Measurements from ENCODE around the gene KDR.
A peak's percentile ranks its signal among the peaks of the same experiment; 100 is the strongest.

The KDR gene

GRCh38 chr4:55125763-55126541 is 557 bp upstream of the KDR start:
- Histone ChIP-seq H3K4me2 (peak overlapping the region in 4 of 11 experiments; percentile 8 to 26 (median 22); a peak in 2 of 22 replicates), H3K9ac (no peak overlapping the region)

DNA sequence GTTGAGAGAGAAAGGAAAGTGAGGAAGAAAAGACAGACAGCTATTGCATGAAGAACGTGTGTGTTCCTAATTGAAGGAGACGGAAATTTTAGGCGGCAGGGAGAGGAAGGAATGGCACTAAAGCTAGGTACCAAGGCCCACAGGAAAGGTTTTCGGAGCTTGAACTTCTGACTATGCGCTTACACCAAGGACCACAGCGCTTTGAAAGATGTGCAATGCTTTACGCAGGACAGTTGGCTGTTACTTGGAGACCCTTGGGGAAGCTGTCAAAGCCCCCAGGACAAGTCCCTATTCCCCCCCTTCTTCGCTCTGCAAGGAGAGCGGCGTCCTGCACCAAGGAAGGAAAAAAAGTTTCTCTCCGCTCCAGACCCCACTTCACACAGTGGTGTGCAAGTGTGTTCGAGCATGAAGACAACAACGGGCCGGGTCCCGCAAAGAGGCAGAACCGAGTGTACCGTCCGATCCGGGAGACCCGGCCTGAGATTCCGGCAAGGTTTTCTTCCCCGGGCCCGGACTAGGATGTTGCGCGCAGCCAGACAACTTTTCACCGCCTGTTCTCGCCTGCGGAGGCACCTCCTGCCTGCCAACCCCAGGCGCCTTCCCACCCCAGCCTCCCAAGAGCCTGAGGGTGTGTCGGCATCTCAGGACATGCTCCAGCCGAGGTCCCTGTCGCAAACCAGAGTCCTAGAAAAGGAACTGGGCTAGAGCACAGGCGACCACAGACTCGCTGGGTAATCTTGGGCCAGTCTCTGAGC is 896 bp downstream of the KDR start:
- peaks cover 0 to 34% (median 10%) of the 10 kb centered on the region in 10 experiments; a peak in 12 of 20 replicates for H3K4me1 ChIP-seq
- H3K9ac ChIP-seq, result no peak overlapping the region
- H3K27me3 ChIP-seq, result no peaks in the 10 kb centered on the region
- H3K4me3 ChIP-seq, result no peak overlapping the region
- TF ChIP-seq Cebpa-rat (IDR thresholded peaks at IDR 0.05), result no peak
- peaks cover 8 to 22% (median 14%) of the 10 kb centered on the region in 11 experiments; a peak in 20 of 22 replicates for H3K9me3 ChIP-seq (replicated peaks in 1 of 11)
- H3K36me3 ChIP-seq, result no peaks in the 10 kb centered on the region
- no peak overlapping the region for H3K27ac ChIP-seq
- H4K20me1 ChIP-seq, result no peaks in the 10 kb centered on the region
- H3K4me2 ChIP-seq, result no peak overlapping the region

More at GRCh38 chr4:55125763-55126541, 557 bp upstream of the KDR start:
- Histone ChIP-seq H3K27ac (no peak overlapping the region), H3K27me3 (no peaks in the 10 kb centered on the region), H4K20me1 (no peaks in the 10 kb centered on the region), H3K9me3 (replicated peaks in 1 of 11) (peaks cover 8 to 22% (median 14%) of the 10 kb centered on the region in 11 experiments; a peak in 20 of 22 replicates), H3K4me1 (peaks cover 0 to 19% (median 7%) of the 10 kb centered on the region in 10 experiments; a peak in 12 of 20 replicates), H3K36me3 (no peaks in the 10 kb centered on the region), H3K4me3 (no peak overlapping the region)
- TF ChIP-seq Cebpa-rat (IDR thresholded peaks at IDR 0.05), result 0 out of 22 replicates have a peak, but pooled peaks of 1 of the 11 experiments have one; percentile 21

GRCh38 chr4:55123791-55124190 is 1.6 kb downstream of the KDR start:
- H3K4me3 ChIP-seq, result no peak overlapping the region
- peaks cover 0 to 36% (median 10%) of the 10 kb centered on the region in 10 experiments; a peak in 12 of 20 replicates for H3K4me1 ChIP-seq
- TF ChIP-seq Cebpa-rat (IDR thresholded peaks at IDR 0.05), result no peak
- H3K36me3 ChIP-seq, result no peaks in the 10 kb centered on the region
- no peaks in the 10 kb centered on the region for H4K20me1 ChIP-seq
- no peak overlapping the region for H3K27ac ChIP-seq
- H3K9ac ChIP-seq, result no peak overlapping the region
- peaks cover 8 to 22% (median 14%) of the 10 kb centered on the region in 11 experiments; a peak in 20 of 22 replicates for H3K9me3 ChIP-seq (replicated peaks in 1 of 11)
- no peak overlapping the region for H3K4me2 ChIP-seq
- no peaks in the 10 kb centered on the region for H3K27me3 ChIP-seq

DNA sequence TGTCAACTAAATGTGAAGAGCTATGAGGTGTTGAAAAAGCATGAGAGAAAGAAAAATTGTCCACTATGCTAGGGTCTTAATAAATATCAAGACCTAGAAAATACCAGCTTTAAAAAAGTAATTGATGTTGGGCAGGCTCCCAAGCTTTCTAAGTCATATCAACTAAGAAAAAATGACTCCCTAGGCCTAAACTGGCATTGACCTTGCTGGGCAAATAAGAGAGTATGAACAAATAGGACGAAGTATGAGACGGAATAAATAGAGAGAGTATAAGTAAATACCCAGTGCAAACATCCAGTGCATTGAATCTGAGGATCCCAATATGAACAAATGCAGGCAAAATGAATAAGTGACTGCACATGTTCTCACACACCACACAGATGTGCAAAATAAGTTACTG is 3.2 kb downstream of the KDR start:
- H3K4me2 ChIP-seq, result no peak overlapping the region
- no peaks in the 10 kb centered on the region for H3K27me3 ChIP-seq
- no peak overlapping the region for H3K9ac ChIP-seq
- peaks cover 8 to 22% (median 14%) of the 10 kb centered on the region in 11 experiments; a peak in 20 of 22 replicates for H3K9me3 ChIP-seq (replicated peaks in 1 of 11)
- no peak for TF ChIP-seq Cebpa-rat (IDR thresholded peaks at IDR 0.05)
- no peaks in the 10 kb centered on the region for H4K20me1 ChIP-seq
- no peak overlapping the region; a peak in 1 of 22 replicates for H3K27ac ChIP-seq
- no peaks in the 10 kb centered on the region for H3K36me3 ChIP-seq
- no peak overlapping the region for H3K4me3 ChIP-seq
- H3K4me1 ChIP-seq, result peaks cover 0 to 44% (median 12%) of the 10 kb centered on the region in 10 experiments; a peak in 13 of 20 replicates

GRCh38 chr4:55121246-55121645 is 4.1 kb downstream of the KDR start:
- Histone ChIP-seq H3K27ac (peak overlapping the region in 7 of 11 experiments; percentile 4 to 64 (median 32); a peak in 7 of 22 replicates), H3K4me3 (no peak overlapping the region), H4K20me1 (no peaks in the 10 kb centered on the region), H3K9me3 (replicated peaks in 1 of 11) (peaks cover 8 to 22% (median 14%) of the 10 kb centered on the region in 11 experiments; a peak in 20 of 22 replicates), H3K27me3 (no peaks in the 10 kb centered on the region), H3K4me1 (peaks cover 0 to 51% (median 16%) of the 10 kb centered on the region in 10 experiments; a peak in 13 of 20 replicates), H3K36me3 (no peaks in the 10 kb centered on the region), H3K9ac (no peak overlapping the region), H3K4me2 (peak overlapping the region in 7 of 11 experiments; percentile 29 to 69 (median 56); a peak in 13 of 22 replicates)
- no peak for TF ChIP-seq Cebpa-rat (IDR thresholded peaks at IDR 0.05)

GRCh38 chr4:55118397-55118796 is 7.0 kb downstream of the KDR start:
- H3K27me3 ChIP-seq, result no peaks in the 10 kb centered on the region
- H3K4me3 ChIP-seq, result no peak overlapping the region
- no peak overlapping the region for H3K9ac ChIP-seq
- no peaks in the 10 kb centered on the region for H3K9me3 ChIP-seq (replicated peaks in 1 of 11)
- H3K4me1 ChIP-seq, result peaks cover 0 to 49% (median 14%) of the 10 kb centered on the region in 10 experiments; a peak in 13 of 20 replicates
- no peak overlapping the region for H3K27ac ChIP-seq
- H4K20me1 ChIP-seq, result no peaks in the 10 kb centered on the region
- TF ChIP-seq Cebpa-rat (IDR thresholded peaks at IDR 0.05), result no peak
- no peaks in the 10 kb centered on the region for H3K36me3 ChIP-seq
- H3K4me2 ChIP-seq, result peak overlapping the region in 2 of 11 experiments; percentile 51 to 69; a peak in 1 of 22 replicates

- TF ChIP-seq Cebpa-rat (IDR thresholded peaks at IDR 0.05), result no peak
- Histone ChIP-seq H3K9me3 (replicated peaks in 1 of 11) (no peaks in the 10 kb centered on the region), H3K9ac (no peak overlapping the region; a peak in 1 of 22 replicates), H4K20me1 (no peaks in the 10 kb centered on the region), H3K27ac (peak overlapping the region in 4 of 11 experiments; percentile 10 to 27 (median 16); a peak in 5 of 22 replicates), H3K36me3 (no peaks in the 10 kb centered on the region), H3K4me1 (peaks cover 0 to 57% (median 14%) of the 10 kb centered on the region in 10 experiments; a peak in 13 of 20 replicates), H3K4me2 (peak overlapping the region in 6 of 11 experiments; percentile 11 to 69 (median 42); a peak in 10 of 22 replicates), H3K4me3 (no peak overlapping the region), H3K27me3 (no peaks in the 10 kb centered on the region)
Measured at GRCh38 chr4:55117511-55117910, 7.9 kb downstream of the KDR start.

- H3K36me3 ChIP-seq, result no peaks in the 10 kb centered on the region
- no peaks in the 10 kb centered on the region for H3K9me3 ChIP-seq (replicated peaks in 1 of 11)
- no peak for TF ChIP-seq Cebpa-rat (IDR thresholded peaks at IDR 0.05)
- H3K4me3 ChIP-seq, result no peak overlapping the region
- H3K27me3 ChIP-seq, result no peaks in the 10 kb centered on the region
- H3K27ac ChIP-seq, result peak overlapping the region in 2 of 11 experiments; percentile 6 to 43; a peak in 1 of 22 replicates
- H3K4me2 ChIP-seq, result peak overlapping the region in 6 of 11 experiments; percentile 11 to 69 (median 42); a peak in 10 of 22 replicates
- H3K9ac ChIP-seq, result no peak overlapping the region
- no peaks in the 10 kb centered on the region for H4K20me1 ChIP-seq
- peaks cover 0 to 54% (median 14%) of the 10 kb centered on the region in 10 experiments; a peak in 13 of 20 replicates for H3K4me1 ChIP-seq
Measured at GRCh38 chr4:55116450-55116849, 8.9 kb downstream of the KDR start.

All from BLaER1 treated with 17β-estradiol and CSF1 and Interleukin-3, amounts not matched to agents 10 nM and 100 nM (cell line).